Mucosa of descending colon (tissue), 3 donors: Measurements from ENCODE around the gene LAPTM4A. TPM values are rescaled to one million over a fixed set of nuclear protein-coding genes. Genes with fewer than 3 reads are reported as not detected.

Experiments
- ATAC-seq: fragments of 200-7000 bp; cut with Tn5 transposase; one replicate; pipeline ENCODE4 v1.9.1; 2020; ENCODE audit warnings: mild to moderate bottlenecking, moderate library complexity
- DNase-seq, 3 donors: peaks; one replicate each; pipeline ENCODE4 v3.0.0-alpha.2; 2020
- H3K36me3 ChIP-seq: fragments of 200-600 bp; one replicate; pipeline ENCODE4 v1.8.0; 2021; ENCODE audit warnings: low read depth, mild to moderate bottlenecking
- H3K4me1 ChIP-seq: fragments of 200-600 bp; one replicate; pipeline ENCODE4 v1.8.0; 2021; ENCODE audit warnings: low read depth, mild to moderate bottlenecking
- H3K4me3 ChIP-seq: fragments of 200-600 bp; one replicate; pipeline ENCODE4 v1.8.0; 2021; ENCODE audit warnings: mild to moderate bottlenecking
- H3K9me3 ChIP-seq: fragments of 200-600 bp; one replicate; pipeline ENCODE4 v1.8.0; 2021; ENCODE audit warnings: mild to moderate bottlenecking
- CTCF ChIP-seq: fragments of 200-600 bp; IDR thresholded peaks from one replicate; pipeline ENCODE4 v1.8.0; 2022; ENCODE audit warnings: antibody characterized with exemption, mild to moderate bottlenecking
- intact Hi-C, 2 donors: fragments of 100-400 bp; cut with DNase I in 1 of 2; cut with micrococcal nuclease in 1 of 2; formaldehyde crosslinking; loops; one replicate each; pipeline versions ENCODE4 v1.11.0 to v1.11.1; 2022; cut with DNase I, micrococcal nuclease
- total RNA-seq, 3 donors: library from RNA; stranded (reverse); fragmentation: NEBNext Ultra II Directional in 2 of 3; extraction: Animal tissue kit (Norgen Biotek cat#: 25700) in 2 of 3; gene quantifications; one replicate each; pipeline versions ENCODE4 v1.2.1 to v1.2.4, GENCODE V29; 2021 to 2023
- donor health status: DM: no; HTN: no; CAD: no; lungs with moderate emphysema.
- donor health status: DM: no; HTN: no; CAD: no.
- donor health status: DM: no; HTN: yes; CAD: no.

LAPTM4A gene
- total RNA-seq, 3 donors from 2014 or later: 160 to 210 (median 181) TPM

DNA sequence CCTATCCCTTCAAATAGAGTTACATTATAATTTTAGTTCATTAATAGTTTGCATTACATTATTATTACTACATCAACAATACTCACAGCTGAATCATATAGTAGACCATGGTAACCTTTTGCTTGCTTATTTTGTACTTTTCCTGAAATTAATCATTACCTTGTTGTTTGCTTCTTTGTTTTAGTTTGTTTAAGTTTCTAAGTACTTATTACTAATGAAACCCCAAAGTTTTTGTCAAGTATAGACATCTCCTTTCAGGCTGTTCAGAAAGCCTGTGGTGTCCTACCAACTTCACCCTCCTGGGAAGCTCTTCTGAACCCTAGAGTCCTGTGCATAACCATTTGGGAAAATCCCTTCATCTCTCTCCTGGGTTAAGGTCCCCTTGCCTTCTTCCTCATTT lies 43.5 kb upstream of the LAPTM4A start:
- peaks cover 2% of the 10 kb centered on the region for H3K4me1 ChIP-seq
- TF ChIP-seq CTCF: no peak
- no peaks in the 10 kb centered on the region for H3K36me3 ChIP-seq
- ATAC-seq (no peak), DNase-seq (no peak)
- no peaks in the 10 kb centered on the region for H3K9me3 ChIP-seq
- intact Hi-C loops: loop anchor here (5.0 kb wide), 2 partner anchors 78 to 138 kb away; no protein-coding TSS in a partner anchor
- H3K4me3 ChIP-seq: no peak overlapping the region

DNA sequence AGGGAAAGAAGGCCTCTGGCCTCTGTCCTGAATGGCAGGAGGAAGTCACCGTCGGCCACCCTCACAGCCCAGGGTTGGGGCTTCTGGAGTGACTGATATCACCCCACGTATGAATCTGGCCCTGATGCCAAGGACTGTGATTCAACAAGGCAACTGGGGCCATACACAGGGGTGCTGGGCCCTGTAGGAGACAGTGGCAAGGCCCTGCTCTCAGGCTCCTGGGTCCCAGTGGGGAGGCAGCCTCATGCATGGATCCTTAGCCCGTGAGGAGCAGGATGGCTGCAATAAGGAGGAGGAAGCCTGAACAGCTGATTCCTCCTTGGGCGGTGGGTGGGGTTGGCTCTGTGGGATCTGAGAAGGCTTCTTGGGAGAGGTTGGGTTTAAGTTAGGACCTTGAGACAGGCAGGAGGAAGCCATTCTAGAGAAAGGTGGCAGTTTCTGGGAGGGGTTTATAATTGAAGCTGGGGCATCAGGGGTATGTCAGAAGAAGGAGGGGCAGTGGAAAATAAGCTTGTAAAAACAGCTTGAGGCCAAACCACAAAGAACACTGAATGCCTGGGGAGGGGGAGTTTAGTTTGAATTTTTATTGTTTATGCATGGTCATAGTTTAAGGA lies 42.8 kb upstream of the LAPTM4A start:
- H3K9me3 ChIP-seq: no peaks in the 10 kb centered on the region
- no peak for TF ChIP-seq CTCF
- DNase-seq (no peak), ATAC-seq (no peak)
- H3K4me1 ChIP-seq: peaks cover 2% of the 10 kb centered on the region
- H3K4me3 ChIP-seq: no peak overlapping the region
- intact Hi-C loops: no loop called here
- H3K36me3 ChIP-seq: no peaks in the 10 kb centered on the region

GRCh38 chr2:20093263-20094141 lies 42.1 kb upstream of the LAPTM4A start:
- TF ChIP-seq CTCF: no peak
- DNase-seq: peak in 2 of 3 donors; percentile 71 to 76
- Histone ChIP-seq H3K4me3 (no peak overlapping the region), H3K9me3 (no peaks in the 10 kb centered on the region), H3K36me3 (no peaks in the 10 kb centered on the region), H3K4me1 (peaks cover 2% of the 10 kb centered on the region)
- peak; percentile 76 for ATAC-seq
- intact Hi-C loops: no loop called here

DNA sequence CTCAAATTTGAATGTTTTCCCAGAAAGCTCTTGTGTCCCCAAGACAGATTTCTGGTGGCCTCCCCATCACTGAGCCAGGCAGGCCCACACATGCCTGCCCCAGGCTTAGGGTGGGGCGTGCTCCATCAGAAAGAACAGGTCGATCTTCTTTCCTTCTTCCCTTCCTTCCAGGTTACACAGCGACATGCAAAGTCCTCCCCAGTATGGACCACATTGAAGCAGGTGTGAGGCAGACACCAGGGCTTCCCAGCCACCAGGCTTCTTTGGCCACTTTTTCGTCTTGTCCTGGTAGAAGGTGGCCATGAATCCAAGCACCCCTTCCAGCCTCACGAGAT lies 41.4 kb upstream of the LAPTM4A start:
- no peak for TF ChIP-seq CTCF
- Histone ChIP-seq H3K4me3 (no peak overlapping the region), H3K36me3 (no peaks in the 10 kb centered on the region), H3K9me3 (no peaks in the 10 kb centered on the region), H3K4me1 (no peaks in the 10 kb centered on the region)
- no peak for ATAC-seq
- DNase-seq: no peak
- intact Hi-C loops: no loop called here

DNA sequence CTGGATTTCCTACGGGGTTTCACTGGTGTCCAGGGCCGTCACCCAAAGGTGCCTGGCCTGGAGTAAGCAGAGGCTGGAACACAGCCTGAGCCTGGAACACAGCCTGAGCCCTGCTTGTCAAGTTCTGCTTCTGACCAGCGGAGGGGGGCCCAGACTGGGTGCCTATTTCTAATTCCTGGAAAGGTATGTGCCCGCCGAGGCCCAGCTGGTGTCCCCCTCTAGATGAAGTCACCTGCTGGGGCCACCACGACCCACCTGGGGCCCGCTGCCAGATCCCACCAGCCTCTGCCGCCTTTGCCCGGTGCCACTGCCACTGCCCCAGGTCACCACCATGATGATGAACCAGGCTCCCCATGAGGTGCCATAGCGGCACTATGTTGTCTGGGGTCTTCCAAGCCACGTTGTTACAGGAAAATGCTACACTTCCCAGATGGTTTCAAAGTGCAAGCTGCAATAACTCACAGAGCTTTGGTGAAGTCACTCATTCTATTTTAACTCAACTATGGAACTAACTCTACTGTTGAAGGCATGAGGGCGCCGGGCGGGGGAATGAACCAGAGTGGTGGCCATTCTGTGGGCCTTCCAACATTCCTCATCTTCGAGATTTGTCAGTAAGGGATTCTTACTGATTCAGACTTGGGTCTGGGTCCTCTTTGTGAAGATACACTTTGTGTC lies 40.9 kb upstream of the LAPTM4A start:
- no peaks in the 10 kb centered on the region for H3K4me1 ChIP-seq
- DNase-seq (no peak), ATAC-seq (no peak)
- no peak for TF ChIP-seq CTCF
- intact Hi-C loops: no loop called here
- no peaks in the 10 kb centered on the region for H3K9me3 ChIP-seq
- H3K36me3 ChIP-seq: no peaks in the 10 kb centered on the region
- H3K4me3 ChIP-seq: no peak overlapping the region
